ENCODE results near the gene TMEM272.

Gene TMEM272

DNA sequence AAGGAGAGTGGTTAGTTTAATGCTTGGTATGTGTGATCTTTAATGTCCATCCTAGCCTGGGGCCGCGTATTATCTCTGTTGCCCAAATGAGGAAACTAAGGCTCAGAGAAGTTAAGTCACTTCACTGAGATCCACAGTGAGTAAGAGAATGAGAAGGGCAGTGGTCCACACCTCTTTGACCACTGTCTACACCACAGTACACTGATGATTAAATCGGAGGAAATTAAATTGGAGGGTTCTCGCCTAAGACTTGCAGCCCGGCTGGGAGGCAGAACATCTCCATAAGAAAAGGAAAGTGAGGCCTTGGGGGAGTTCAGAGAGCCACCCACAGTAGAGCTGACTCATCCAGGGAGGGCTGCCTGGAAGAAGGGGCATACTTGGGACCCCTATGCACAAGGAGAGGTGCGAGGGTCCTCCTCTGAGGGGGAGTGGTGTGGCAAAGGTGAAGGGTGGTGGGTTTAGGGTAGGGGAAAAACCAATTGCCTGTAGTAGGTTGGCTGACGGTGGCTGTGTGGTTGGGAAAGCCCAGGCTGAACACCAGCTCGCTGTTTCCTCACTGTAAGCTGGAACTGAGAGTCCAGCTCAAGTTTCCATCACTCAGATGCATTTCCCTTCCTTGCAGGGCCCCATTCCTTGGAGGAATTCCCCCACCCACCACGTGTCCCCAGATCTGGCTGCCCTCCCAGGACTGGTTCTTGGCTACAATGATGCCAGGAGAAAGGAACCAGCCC lies 26.0 kb downstream of the TMEM272 start:
- peak; percentile 24; the same call in 2 of the 3 replicates for ATAC-seq
- TF ChIP-seq TOX (CRISPR knock-in tag; IDR thresholded peaks at IDR 0.05; ENCODE audit: borderline replicate concordance) (no peak), ZNF70 (CRISPR knock-in tag; IDR thresholded peaks at IDR 0.05) (no peak), ESRRG (CRISPR knock-in tag; IDR thresholded peaks at IDR 0.05) (no peak), CSDC2 (CRISPR knock-in tag; IDR thresholded peaks at IDR 0.05) (no peak), TCF4 (CRISPR knock-in tag; IDR thresholded peaks at IDR 0.05; ENCODE audit: borderline replicate concordance) (no peak), ZFP3 (CRISPR knock-in tag; IDR thresholded peaks at IDR 0.05) (no peak), ZNF8 (CRISPR knock-in tag; IDR thresholded peaks at IDR 0.05) (no peak)
- TF ChIP-seq, protein P1, sequence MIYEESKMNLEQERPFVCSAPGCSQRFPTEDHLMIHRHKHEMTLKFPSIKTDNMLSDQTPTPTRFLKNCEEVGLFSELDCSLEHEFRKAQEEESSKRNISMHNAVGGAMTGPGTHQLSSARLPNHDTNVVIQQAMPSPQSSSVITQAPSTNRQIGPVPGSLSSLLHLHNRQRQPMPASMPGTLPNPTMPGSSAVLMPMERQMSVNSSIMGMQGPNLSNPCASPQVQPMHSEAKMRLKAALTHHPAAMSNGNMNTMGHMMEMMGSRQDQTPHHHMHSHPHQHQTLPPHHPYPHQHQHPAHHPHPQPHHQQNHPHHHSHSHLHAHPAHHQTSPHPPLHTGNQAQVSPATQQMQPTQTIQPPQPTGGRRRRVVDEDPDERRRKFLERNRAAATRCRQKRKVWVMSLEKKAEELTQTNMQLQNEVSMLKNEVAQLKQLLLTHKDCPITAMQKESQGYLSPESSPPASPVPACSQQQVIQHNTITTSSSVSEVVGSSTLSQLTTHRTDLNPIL (CRISPR knock-in tag; IDR thresholded peaks at IDR 0.05; ENCODE audit: low read depth): no peak
- TF ChIP-seq, protein P2, sequence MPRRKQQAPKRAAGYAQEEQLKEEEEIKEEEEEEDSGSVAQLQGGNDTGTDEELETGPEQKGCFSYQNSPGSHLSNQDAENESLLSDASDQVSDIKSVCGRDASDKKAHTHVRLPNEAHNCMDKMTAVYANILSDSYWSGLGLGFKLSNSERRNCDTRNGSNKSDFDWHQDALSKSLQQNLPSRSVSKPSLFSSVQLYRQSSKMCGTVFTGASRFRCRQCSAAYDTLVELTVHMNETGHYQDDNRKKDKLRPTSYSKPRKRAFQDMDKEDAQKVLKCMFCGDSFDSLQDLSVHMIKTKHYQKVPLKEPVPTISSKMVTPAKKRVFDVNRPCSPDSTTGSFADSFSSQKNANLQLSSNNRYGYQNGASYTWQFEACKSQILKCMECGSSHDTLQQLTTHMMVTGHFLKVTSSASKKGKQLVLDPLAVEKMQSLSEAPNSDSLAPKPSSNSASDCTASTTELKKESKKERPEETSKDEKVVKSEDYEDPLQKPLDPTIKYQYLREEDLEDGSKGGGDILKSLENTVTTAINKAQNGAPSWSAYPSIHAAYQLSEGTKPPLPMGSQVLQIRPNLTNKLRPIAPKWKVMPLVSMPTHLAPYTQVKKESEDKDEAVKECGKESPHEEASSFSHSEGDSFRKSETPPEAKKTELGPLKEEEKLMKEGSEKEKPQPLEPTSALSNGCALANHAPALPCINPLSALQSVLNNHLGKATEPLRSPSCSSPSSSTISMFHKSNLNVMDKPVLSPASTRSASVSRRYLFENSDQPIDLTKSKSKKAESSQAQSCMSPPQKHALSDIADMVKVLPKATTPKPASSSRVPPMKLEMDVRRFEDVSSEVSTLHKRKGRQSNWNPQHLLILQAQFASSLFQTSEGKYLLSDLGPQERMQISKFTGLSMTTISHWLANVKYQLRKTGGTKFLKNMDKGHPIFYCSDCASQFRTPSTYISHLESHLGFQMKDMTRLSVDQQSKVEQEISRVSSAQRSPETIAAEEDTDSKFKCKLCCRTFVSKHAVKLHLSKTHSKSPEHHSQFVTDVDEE (CRISPR knock-in tag; IDR thresholded peaks at IDR 0.05): no peak
- TF ChIP-seq, protein P3, sequence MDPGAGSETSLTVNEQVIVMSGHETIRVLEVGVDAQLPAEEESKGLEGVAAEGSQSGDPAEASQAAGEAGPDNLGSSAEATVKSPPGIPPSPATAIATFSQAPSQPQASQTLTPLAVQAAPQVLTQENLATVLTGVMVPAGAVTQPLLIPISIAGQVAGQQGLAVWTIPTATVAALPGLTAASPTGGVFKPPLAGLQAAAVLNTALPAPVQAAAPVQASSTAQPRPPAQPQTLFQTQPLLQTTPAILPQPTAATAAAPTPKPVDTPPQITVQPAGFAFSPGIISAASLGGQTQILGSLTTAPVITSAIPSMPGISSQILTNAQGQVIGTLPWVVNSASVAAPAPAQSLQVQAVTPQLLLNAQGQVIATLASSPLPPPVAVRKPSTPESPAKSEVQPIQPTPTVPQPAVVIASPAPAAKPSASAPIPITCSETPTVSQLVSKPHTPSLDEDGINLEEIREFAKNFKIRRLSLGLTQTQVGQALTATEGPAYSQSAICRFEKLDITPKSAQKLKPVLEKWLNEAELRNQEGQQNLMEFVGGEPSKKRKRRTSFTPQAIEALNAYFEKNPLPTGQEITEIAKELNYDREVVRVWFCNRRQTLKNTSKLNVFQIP (CRISPR knock-in tag; IDR thresholded peaks at IDR 0.05; ENCODE audit: borderline replicate concordance, low read depth): no peak

DNA sequence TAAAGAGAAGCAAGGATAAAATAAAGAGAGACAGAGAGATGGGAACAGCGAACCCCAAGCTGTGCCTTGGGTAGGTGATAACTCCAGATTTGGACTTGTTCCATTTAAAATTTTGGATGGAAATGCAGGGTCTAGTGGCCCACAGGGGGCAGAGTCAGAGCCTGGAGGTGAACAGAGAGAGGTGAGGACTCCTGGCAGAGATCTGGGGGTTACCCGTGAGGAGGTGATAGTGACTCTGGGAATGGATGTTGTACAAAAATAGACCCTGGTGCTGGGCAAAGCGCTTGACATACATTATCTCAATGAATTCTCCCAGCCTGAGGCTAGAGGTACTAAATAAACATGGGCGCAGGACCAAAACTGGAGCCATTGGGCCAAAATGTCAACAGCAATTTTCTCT lies 26.7 kb downstream of the TMEM272 start:
- ATAC-seq: no peak
- TF ChIP-seq, protein P2 (CRISPR knock-in tag; IDR thresholded peaks at IDR 0.05): no peak
- TF ChIP-seq ARNTL (CRISPR knock-in tag; IDR thresholded peaks at IDR 0.05; ENCODE audit: borderline replicate concordance, low read depth) (no peak), BACH2 (CRISPR knock-in tag; IDR thresholded peaks at IDR 0.05; ENCODE audit: borderline replicate concordance) (no peak), ZNF70 (CRISPR knock-in tag; IDR thresholded peaks at IDR 0.05) (no peak), CSDC2 (CRISPR knock-in tag; IDR thresholded peaks at IDR 0.05) (no peak), ESRRG (CRISPR knock-in tag; IDR thresholded peaks at IDR 0.05) (no peak), TOX (CRISPR knock-in tag; IDR thresholded peaks at IDR 0.05; ENCODE audit: borderline replicate concordance) (no peak), PPARA (CRISPR knock-in tag; IDR thresholded peaks at IDR 0.05; ENCODE audit: borderline replicate concordance) (no peak), ZFP3 (CRISPR knock-in tag; IDR thresholded peaks at IDR 0.05) (no peak), ZC3H10 (CRISPR knock-in tag; IDR thresholded peaks at IDR 0.05) (no peak), GLIS3 (CRISPR knock-in tag; IDR thresholded peaks at IDR 0.05) (no peak), ZFP30 (CRISPR knock-in tag; IDR thresholded peaks at IDR 0.05) (no peak), ISL1 (CRISPR knock-in tag; IDR thresholded peaks at IDR 0.05) (no peak), RARB (CRISPR knock-in tag; IDR thresholded peaks at IDR 0.05) (no peak), ZNF8 (CRISPR knock-in tag; IDR thresholded peaks at IDR 0.05) (no peak), SNAI2 (CRISPR knock-in tag; IDR thresholded peaks at IDR 0.05) (no peak)
- TF ChIP-seq, protein P3 (CRISPR knock-in tag; IDR thresholded peaks at IDR 0.05; ENCODE audit: borderline replicate concordance, low read depth): no peak
- TF ChIP-seq, protein P1 (CRISPR knock-in tag; IDR thresholded peaks at IDR 0.05; ENCODE audit: low read depth): no peak
- TF ChIP-seq, protein P4, sequence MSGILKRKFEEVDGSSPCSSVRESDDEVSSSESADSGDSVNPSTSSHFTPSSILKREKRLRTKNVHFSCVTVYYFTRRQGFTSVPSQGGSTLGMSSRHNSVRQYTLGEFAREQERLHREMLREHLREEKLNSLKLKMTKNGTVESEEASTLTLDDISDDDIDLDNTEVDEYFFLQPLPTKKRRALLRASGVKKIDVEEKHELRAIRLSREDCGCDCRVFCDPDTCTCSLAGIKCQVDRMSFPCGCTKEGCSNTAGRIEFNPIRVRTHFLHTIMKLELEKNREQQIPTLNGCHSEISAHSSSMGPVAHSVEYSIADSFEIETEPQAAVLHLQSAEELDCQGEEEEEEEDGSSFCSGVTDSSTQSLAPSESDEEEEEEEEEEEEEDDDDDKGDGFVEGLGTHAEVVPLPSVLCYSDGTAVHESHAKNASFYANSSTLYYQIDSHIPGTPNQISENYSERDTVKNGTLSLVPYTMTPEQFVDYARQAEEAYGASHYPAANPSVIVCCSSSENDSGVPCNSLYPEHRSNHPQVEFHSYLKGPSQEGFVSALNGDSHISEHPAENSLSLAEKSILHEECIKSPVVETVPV (CRISPR knock-in tag; IDR thresholded peaks at IDR 0.05): no peak
